NOMO-1 treated with dmso at 0.1 percent for 144 hours (cell line): ENCODE data around the gene BACH2.
"Not testable (repeated sequence)": the region's sequence is repeated elsewhere in the genome, so short reads cannot be mapped to it uniquely, and the experiment has no call there.

Source experiments
- DNase-seq: peaks from one replicate; lab custom pipeline; 2025; ENCODE audit not compliant: unreplicated experiment; lab: John Stamatoyannopoulos, UW

Gene BACH2

GRCh38 chr6:90282265-90282664, 14.4 kb downstream of the BACH2 start:
- DNase-seq = not testable (repeated sequence)

GRCh38 chr6:90278129-90278528, 18.5 kb downstream of the BACH2 start:
- DNase-seq = no peak

- no peak for DNase-seq
Measured at GRCh38 chr6:90277302-90278011, 19.2 kb downstream of the BACH2 start.

DNA sequence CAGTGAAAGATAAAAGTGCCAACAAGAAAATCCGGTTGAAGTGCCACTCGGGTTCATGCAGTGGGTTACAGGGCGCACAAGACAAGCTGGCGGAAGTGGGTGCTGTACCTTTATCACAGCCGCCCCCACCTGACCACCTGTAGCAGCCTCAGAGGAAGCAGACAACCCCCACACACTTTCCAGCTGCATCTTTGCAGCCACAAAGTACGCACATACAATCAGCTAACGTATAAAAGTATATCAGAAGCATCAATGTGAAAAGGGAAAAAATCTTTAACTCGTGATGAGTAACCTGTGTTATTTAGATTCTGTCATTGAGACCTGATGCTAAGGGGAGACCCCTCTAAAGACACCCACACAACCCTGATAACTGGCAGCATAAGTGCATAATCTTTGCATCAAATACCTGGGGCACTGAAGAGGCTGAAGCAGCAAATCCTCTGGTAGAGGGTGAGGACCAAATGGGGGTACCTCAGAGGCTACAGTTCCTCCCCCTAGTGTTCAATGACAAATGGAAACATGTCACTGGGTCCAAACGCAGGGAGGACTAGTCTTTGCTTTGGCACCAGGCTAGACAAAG, 22.1 kb downstream of the BACH2 start:
- no peak for DNase-seq

DNA sequence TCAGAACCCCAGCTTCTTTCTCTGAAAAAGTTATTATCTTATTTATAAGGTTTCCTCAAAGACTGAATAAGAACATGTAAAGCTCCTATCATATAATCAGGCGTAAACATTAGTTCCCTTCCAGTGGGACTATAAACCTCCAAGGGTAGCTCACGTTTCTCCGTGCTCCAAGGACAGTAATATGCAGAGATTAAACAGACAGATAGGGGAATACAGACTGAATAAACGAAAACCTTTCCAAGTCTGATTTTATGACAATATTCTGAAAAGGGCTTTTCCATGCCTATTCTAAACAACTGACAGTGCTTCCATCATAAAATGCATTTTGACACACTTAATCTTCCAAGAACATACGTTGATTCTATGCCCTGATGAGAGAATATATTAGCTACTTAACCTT, 22.8 kb downstream of the BACH2 start:
- no peak for DNase-seq

- DNase-seq = no peak
Measured at GRCh38 chr6:90272895-90273294, 23.7 kb downstream of the BACH2 start.

GRCh38 chr6:90271831-90272230, 24.8 kb downstream of the BACH2 start:
- peak; percentile 31 for DNase-seq

GRCh38 chr6:90269334-90269733, 27.3 kb downstream of the BACH2 start:
- no peak for DNase-seq

GRCh38 chr6:90268178-90268577, 28.5 kb downstream of the BACH2 start:
- no peak for DNase-seq

GRCh38 chr6:90266905-90267621, 29.6 kb downstream of the BACH2 start:
- DNase-seq = no peak

GRCh38 chr6:90264561-90264960, 32.1 kb downstream of the BACH2 start:
- DNase-seq = no peak

DNA sequence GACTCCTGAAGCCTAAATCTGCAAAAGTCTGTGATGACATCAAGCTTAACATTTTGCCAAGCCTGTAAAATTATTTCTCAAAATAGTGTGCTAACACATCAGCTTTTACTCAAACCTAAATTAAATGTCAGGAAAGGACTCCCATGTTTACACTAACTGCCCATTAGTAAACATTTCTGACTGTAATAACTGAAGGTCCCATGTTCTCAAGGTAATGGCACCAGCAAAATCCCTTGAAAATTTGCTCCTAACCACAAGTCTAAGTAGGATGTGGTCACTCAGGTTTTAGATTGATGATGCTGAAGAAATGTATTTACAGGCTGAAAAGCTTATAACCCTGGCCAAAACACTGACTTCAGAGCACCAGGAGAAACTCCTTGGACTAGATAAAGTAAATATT, 33.0 kb downstream of the BACH2 start:
- no peak for DNase-seq

- DNase-seq = no peak
Measured at GRCh38 chr6:90261801-90262200, 34.8 kb downstream of the BACH2 start.

DNA sequence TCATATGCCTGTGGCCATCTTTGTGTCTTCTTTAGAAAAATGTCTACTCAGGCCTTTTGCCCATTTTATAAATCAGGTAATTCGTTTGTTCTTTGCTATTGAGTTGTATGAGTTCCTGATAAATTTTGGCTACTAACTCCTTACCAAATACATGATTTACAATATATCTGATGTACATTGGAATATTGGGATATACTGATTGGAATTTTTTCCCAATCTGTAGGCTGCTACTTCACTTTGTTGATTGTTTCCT, 39.2 kb downstream of the BACH2 start:
- DNase-seq = no peak

DNA sequence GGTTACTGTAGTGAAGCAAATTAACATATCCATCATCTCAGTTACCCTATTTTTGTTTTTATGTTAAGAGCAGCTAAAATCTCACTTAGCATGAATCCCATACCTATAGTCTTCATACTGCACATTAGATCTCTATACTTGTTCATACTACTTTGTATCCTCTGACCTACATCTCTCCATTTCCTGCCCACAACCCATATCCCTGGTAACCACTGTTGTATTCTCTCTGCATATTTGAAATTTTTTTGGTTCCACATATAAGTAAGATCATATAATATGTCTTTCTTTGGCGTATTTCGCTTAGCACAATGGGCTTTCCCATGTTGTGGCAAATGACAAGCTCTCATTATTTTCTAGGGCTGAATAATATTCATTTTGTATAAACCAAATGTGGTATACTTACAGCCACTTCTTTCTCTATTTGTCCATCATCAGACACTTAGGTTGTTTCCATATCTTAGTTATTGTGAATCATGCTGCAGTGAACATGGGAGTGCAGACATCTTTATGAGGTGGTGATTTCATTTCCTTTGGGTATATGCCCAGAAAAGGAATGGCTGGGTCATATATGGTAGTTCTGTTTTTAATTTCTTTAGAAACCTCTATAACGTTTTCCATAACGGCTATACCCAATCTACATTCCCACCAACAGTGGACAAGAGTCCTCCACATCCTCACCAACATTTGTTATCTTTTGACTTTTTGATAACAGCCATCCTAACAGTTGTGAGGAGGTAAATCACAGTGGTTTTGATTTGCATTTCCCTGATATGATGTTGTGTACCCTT, 39.8 kb downstream of the BACH2 start:
- DNase-seq = no peak

DNA sequence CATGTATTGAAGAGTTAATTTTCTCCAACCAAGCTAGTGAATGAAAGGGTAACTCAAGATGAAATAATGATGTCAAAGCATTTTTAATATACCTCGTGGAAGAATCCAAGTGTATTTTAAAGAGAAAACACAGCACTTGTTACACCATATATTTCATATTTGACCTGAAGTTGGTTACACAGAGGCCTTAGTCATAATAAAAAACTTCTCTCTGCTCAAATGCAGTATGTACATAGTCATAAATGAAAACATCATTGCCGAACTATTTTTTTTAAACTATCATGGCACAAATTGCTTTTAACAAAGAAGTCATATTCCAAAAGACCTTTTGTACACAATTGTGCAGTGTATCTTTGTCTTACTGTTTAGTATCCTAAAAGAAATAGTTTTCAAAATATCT, 43.0 kb downstream of the BACH2 start:
- no peak for DNase-seq

GRCh38 chr6:90251295-90251992, 45.2 kb downstream of the BACH2 start:
- no peak for DNase-seq

- no peak for DNase-seq
Measured at GRCh38 chr6:90250405-90250804, 46.2 kb downstream of the BACH2 start.

GRCh38 chr6:90249458-90249857, 47.2 kb downstream of the BACH2 start:
- no peak for DNase-seq

- no peak for DNase-seq
Measured at GRCh38 chr6:90249034-90249433, 47.6 kb downstream of the BACH2 start.

DNA sequence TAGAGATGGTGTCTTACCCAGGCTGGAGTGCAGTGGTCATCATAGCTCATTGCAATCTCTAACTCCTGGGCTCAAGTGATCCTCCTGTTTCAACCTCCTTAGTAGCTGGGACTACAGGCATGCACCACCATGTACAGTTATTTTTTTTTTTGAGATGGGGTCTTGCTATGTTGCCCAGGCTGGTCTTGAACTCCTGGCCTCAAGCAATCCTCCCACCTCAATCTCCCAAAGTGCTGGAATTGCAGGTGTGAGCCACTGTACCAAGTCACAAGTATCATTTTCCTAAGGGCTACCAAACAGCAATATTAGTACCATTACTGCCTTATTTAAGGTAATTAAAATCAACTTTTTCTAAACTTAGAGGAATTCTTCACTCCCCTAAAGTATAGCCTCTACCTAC, 49.4 kb downstream of the BACH2 start:
- DNase-seq = no peak
